ENCODE measurements around the gene ARHGAP4.

ARHGAP4 gene

GRCh38 chrX:153902385-153902784 is 23.7 kb downstream of the ARHGAP4 start:
- H3K4me3 ChIP-seq (ENCODE audit: low read depth, low read length), result no peak overlapping the region
- no peak for TF ChIP-seq CTCF (IDR thresholded peaks at IDR 0.05; ENCODE audit: low read depth, low read length)
- no peak for DNase-seq
- H3K36me3 ChIP-seq, result no peaks in the 10 kb centered on the region
- peaks cover 2% of the 10 kb centered on the region for H3K9me3 ChIP-seq (ENCODE audit: severe bottlenecking)
- peaks cover 8% of the 10 kb centered on the region for H3K27me3 ChIP-seq (ENCODE audit: insufficient read depth, low read depth, severe bottlenecking)
- no peak overlapping the region for H3K27ac ChIP-seq

GRCh38 chrX:153901753-153902140 is 24.3 kb downstream of the ARHGAP4 start:
- Histone ChIP-seq H3K27ac (no peak overlapping the region), H3K4me3 (ENCODE audit: low read depth, low read length) (no peak overlapping the region), H3K27me3 (ENCODE audit: insufficient read depth, low read depth, severe bottlenecking) (peaks cover 8% of the 10 kb centered on the region), H3K36me3 (no peaks in the 10 kb centered on the region), H3K9me3 (ENCODE audit: severe bottlenecking) (peaks cover 5% of the 10 kb centered on the region)
- DNase-seq, result peak; percentile 41
- no peak for TF ChIP-seq CTCF (IDR thresholded peaks at IDR 0.05; ENCODE audit: low read depth, low read length)

GRCh38 chrX:153900831-153901752 is 25.0 kb downstream of the ARHGAP4 start:
- DNase-seq, result peak; percentile 78
- Histone ChIP-seq H3K27me3 (ENCODE audit: insufficient read depth, low read depth, severe bottlenecking) (peaks cover 9% of the 10 kb centered on the region), H3K27ac (peak overlapping the region; percentile 37; the same call in 1 of the 2 replicates), H3K9me3 (ENCODE audit: severe bottlenecking) (peaks cover 7% of the 10 kb centered on the region), H3K36me3 (no peaks in the 10 kb centered on the region), H3K4me3 (ENCODE audit: low read depth, low read length) (no peak overlapping the region)
- TF ChIP-seq CTCF (IDR thresholded peaks at IDR 0.05; ENCODE audit: low read depth, low read length), result no peak

- no peak for TF ChIP-seq CTCF (IDR thresholded peaks at IDR 0.05; ENCODE audit: low read depth, low read length)
- H3K36me3 ChIP-seq, result no peaks in the 10 kb centered on the region
- H3K9me3 ChIP-seq (ENCODE audit: severe bottlenecking), result peaks cover 9% of the 10 kb centered on the region
- H3K4me3 ChIP-seq (ENCODE audit: low read depth, low read length), result no peak overlapping the region
- H3K27ac ChIP-seq, result no peak overlapping the region
- H3K27me3 ChIP-seq (ENCODE audit: insufficient read depth, low read depth, severe bottlenecking), result peaks cover 9% of the 10 kb centered on the region
- DNase-seq, result no peak
Measured at GRCh38 chrX:153897899-153898298, 28.2 kb downstream of the ARHGAP4 start.

GRCh38 chrX:153889123-153889522 is 36.9 kb downstream of the ARHGAP4 start:
- peaks cover 29% of the 10 kb centered on the region for H3K27me3 ChIP-seq (ENCODE audit: insufficient read depth, low read depth, severe bottlenecking)
- H3K4me3 ChIP-seq (ENCODE audit: low read depth, low read length), result no peak overlapping the region
- H3K9me3 ChIP-seq (ENCODE audit: severe bottlenecking), result no peaks in the 10 kb centered on the region
- no peaks in the 10 kb centered on the region for H3K36me3 ChIP-seq
- TF ChIP-seq CTCF (IDR thresholded peaks at IDR 0.05; ENCODE audit: low read depth, low read length), result no peak
- H3K27ac ChIP-seq, result no peak overlapping the region
- DNase-seq, result no peak
